GM18858 (cell line): ENCODE results near the gene MAT2B.
"Not testable (repeated sequence)": the region's sequence is repeated elsewhere in the genome, so short reads cannot be mapped to it uniquely, and the experiment has no call there.

Experiments
- ATAC-seq: cut with Tn5 transposase; IDR thresholded peaks from one replicate; pipeline ENCODE4 v1.9.1; 2021; ENCODE audit not compliant: unreplicated experiment

Gene MAT2B

GRCh38 chr5:163503106-163504078, 2.0 kb upstream of the MAT2B start:
- ATAC-seq = peak; percentile 14

GRCh38 chr5:163504079-163504931, 1.1 kb upstream of the MAT2B start:
- ATAC-seq = no peak

GRCh38 chr5:163505049-163505367, 411 bp upstream of the MAT2B start:
- no peak for ATAC-seq

- peak; percentile 15 for ATAC-seq
Measured at GRCh38 chr5:163506095-163506457, 657 bp downstream of the MAT2B start.

- ATAC-seq = no peak
Measured at GRCh38 chr5:163506726-163507125, 1.3 kb downstream of the MAT2B start.

- ATAC-seq = no peak
Measured at GRCh38 chr5:163508753-163509152, 3.3 kb downstream of the MAT2B start.

- ATAC-seq = no peak
Measured at GRCh38 chr5:163509291-163509951, 4.0 kb downstream of the MAT2B start.

- ATAC-seq = no peak
Measured at GRCh38 chr5:163512526-163512925, 7.1 kb downstream of the MAT2B start.

- no peak for ATAC-seq
Measured at GRCh38 chr5:163525096-163525495, 19.7 kb downstream of the MAT2B start.

- no peak for ATAC-seq
Measured at GRCh38 chr5:163529698-163530097, 24.3 kb downstream of the MAT2B start.

GRCh38 chr5:163531272-163531671, 25.9 kb downstream of the MAT2B start:
- no peak for ATAC-seq

GRCh38 chr5:163532171-163533084, 27.0 kb downstream of the MAT2B start:
- no peak for ATAC-seq

- ATAC-seq = no peak
Measured at GRCh38 chr5:163533223-163533622, 27.8 kb downstream of the MAT2B start.

- no peak for ATAC-seq
Measured at GRCh38 chr5:163534492-163535094, 29.2 kb downstream of the MAT2B start.

- no peak for ATAC-seq
Measured at GRCh38 chr5:163535290-163535689, 29.9 kb downstream of the MAT2B start.

GRCh38 chr5:163536442-163536841, 31.0 kb downstream of the MAT2B start:
- not testable (repeated sequence) for ATAC-seq

- no peak for ATAC-seq
Measured at GRCh38 chr5:163540696-163541095, 35.3 kb downstream of the MAT2B start.

GRCh38 chr5:163542771-163543170, 37.4 kb downstream of the MAT2B start:
- ATAC-seq = no peak

- ATAC-seq = no peak
Measured at GRCh38 chr5:163544041-163544440, 38.6 kb downstream of the MAT2B start.

- no peak for ATAC-seq
Measured at GRCh38 chr5:163544836-163545235, 39.4 kb downstream of the MAT2B start.
